NCI-H2227 (cell line): ENCODE data around the gene TTYH1.
"Not testable (repeated sequence)": the region's sequence is repeated elsewhere in the genome, so short reads cannot be mapped to it uniquely, and the experiment has no call there.

ENCODE experiments used
- DNase-seq: peaks from one replicate; lab custom pipeline; 2025; ENCODE audit not compliant: unreplicated experiment; lab: John Stamatoyannopoulos, UW

TTYH1 gene

DNA sequence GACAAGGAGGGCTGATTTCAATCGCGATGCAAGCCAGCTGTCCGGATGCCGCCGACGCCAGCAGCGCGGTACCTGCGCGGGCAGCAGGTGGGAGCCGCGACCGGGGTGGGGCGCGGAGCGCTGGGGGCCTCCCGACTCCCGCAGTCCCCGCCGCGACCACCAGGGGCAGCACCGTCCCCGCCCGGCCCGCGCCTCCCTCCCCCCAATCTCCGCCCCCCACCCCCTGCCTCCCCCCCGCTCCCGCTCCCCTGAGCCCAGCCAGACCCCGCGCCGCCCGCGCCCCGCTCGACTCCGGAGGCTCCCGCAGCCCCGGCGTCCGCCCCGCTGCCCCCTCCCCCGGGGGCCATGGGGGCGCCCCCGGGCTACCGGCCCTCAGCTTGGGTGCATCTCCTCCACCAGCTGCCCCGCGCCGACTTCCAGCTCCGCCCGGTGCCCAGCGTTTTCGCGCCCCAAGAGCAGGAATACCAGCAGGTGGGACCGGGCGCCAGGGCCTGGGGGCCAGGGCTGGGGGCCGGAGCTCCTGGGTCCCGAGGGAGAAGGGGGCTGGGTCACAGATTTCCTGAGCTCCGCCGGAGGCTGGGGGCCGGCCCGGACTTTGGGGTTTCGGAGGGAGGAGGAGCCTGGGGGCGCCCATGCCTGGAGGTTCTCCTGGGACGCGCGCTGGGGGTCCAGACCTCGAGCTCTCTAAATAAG lies at the start of gene TTYH1:
TTYH1 (plus strand) TSS at position 257 of the 693 bp plus-strand sequence; CDS start at position 346, 89 bp downstream.
- DNase-seq = peak; percentile 74

DNA sequence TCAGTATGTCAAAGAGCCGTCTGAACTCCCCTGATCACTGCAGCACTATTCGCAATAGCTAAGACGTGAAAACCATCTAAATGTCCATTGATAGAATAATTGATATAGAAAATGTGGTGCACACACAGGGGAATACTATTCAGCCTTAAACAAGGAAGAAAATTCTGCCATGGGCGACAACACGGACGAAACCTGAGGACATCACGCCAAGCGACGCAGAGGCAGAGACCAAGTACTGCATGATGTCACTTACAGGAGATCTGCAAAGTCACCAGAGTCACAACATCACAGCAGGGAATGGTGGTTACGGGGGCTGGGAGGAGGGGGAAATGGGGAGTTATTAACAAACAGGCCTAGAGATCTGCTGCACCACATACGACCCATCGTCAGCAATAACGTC lies 49.5 kb upstream of the TTYH1 start:
- not testable (repeated sequence) for DNase-seq

DNA sequence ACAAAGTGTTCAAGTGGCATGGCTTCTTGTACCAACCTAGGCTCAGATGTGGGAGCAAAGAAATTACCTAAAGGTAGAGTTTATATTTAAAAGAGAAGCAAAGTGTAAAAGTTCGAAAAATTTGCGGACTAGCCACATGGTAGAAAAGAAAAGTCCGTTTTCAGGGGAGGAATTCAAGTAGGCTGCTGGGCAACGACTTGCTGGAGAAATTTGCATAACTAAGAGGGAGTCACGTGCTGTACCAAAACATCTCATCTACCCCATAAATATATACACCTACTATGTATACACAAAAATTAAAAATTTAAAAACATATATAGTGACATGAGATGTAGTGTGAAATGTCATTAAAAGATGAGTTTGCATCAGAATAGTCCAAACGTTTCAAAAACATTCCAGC lies 48.5 kb upstream of the TTYH1 start:
- DNase-seq = no peak

DNA sequence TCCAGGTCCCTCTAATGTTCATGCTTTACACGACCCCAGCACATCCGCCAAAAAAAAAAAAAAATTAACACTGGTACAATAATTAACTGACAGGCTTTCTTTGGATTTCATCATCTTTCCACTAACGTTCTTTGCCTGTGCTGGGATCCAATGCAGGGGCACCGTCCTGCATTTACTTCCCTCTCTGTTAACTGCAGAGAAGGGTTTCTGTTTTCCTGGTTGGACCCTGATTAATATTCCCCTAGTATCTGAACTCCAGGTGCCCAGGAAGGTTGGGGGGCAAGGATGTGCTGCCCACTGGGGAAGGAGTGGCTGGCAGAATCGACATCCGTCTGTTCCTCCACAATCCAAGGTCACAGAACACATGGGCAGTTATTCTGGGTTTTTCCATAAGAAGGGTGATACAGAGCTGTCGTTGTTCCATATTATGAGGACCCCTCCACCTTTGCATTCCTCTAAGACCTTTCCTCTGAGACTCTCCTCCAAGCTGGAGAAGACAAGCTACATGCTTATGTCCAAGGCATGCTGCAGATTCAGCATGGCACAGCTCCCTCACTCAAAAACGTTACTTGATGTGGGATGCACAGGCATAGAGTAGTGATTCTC lies 46.1 kb upstream of the TTYH1 start:
- no peak for DNase-seq

DNA sequence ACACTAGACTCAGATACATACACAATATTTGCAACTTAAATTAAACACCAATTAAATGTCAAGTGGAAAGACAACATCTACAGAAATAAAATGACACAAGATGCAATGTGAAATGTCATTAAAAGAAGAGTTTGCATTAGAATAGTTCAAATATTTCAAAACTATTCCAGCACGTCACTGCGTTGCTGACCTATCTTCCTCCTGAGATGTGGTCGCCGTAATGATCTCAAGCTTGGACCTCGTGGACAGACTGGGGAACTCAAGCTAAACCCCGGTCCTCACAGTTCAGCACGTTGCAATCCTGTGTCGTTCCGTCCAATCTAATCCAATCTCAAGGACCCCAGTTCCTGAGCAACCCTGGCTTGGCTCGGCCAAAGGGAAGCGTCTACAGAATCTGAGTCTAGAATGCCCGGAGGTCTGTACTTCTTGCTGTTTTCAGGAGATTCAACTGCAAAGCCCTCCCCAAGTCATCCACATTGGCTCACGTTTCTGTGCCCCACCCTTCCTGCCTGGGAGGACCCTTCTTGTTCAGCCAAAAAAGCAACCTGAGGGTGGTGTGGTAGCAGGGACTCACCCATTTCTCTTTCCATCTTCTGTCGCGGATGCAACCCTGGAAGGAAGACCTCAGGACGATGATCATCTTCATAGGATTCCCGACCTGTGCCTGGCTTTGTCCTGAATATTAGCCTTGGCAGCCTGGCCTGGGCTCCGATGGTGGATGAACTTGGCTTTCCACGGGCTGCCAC lies 45.4 kb upstream of the TTYH1 start:
- not testable (repeated sequence) for DNase-seq

DNA sequence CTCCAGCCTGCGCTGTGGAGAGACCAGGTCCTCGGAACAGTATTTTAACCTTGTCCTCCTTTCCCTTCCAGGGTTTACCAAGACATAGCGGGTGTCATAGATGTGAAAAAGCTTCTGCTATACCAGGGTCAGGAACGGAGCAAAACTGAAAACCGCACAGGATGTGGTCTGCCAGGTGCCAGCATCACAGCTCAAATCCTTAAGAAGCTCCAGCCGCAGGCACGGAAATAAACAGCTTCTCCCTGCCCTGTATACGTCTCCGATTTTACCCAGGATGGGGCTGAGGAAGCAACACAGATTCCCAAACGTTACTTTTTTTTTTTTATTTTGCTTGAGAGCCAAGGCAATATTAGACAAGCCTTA lies 44.8 kb upstream of the TTYH1 start:
- not testable (repeated sequence) for DNase-seq

DNA sequence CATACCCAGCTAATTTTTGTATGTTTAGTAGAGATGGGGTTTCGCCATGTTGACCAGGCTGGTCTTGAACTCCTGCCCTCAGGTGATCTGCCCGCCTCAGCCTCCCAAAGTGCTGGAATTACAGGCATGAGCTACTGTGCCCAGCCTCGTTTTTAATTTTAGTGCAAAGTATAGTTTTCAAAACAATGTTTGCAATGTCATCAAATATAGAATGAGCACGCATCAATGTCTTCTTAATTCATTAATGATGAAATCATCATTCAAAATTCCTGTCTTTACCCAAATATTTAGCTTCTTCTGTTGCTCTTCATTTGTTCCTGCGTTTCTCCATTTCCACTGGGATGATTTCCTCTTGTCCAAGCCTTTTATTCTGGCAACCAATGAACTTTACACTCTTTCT lies 43.8 kb upstream of the TTYH1 start:
- DNase-seq = not testable (repeated sequence)

DNA sequence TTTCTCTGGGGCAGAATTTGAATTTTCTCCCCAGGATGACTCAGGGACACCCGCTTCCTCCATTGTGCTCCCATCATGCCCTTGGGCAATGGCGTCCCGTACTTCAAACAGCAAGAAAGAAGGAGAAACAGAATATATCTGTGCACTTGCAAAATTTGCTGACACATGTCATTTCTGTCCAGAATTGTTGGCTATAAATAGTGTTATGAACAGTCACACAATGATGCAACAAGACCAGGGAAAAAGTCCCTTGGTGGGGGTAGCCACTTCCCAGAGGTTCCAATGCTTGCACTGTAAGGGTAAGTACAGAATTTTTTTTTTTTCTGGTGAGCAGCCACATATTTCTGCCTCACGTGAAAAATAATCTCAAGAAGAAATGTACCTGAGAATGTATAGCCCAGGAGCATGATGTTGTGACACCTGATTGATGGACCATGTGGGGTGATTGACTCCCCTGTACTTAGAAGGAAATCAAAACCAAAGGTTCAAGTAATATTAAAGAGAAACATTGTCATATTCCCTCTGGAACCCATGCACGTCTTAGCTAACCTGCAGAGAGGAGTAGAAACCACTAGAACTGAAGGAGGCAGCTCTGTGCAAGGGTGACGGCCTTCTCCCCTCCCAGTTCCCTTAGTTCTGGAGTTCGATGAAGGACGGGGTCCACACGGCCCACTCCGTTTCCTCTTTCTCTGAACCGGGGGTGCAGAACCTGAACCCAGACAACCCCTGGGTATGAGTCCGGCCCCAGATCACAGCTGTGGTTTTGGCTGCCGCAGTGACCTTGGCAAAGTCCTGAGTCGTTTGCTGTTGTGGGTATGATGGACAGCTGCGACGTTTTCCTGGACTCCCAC lies 41.3 kb upstream of the TTYH1 start:
- DNase-seq = no peak

DNA sequence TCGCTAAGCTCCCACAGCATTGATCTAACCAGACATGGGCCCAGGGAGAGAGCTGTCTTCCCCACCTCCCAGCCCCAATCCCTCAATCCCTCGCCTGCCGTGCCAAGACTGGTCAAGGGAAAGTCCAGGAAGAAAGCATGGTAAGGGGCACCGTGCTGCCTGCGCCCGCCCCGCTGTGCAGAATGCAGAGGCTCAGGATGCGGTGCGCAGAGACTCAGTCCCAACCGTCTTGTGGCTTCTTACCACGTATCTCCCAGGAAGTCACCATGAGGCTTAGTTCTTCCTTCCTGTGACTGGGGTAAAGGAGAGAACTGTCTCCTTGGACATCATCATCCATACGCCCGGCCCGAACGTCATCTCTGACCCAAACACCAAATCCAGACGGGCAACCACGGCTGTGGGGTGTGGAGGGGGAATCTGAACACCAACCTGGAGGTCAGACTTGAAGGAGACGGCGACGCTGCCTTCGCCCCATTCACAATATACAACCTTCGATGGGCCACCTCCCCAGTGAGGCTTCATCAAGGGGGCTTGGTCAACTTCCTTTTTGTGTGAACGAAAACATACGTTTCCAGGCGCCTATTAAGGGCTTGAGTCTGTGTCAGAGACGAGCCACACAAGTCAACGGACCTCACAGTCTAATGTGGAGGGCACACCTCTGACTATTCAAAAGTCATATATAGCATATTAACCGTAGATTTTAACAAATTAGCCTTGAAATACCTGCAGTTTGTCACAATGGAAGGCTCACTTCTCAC lies 39.9 kb upstream of the TTYH1 start:
- DNase-seq = not testable (repeated sequence)

DNA sequence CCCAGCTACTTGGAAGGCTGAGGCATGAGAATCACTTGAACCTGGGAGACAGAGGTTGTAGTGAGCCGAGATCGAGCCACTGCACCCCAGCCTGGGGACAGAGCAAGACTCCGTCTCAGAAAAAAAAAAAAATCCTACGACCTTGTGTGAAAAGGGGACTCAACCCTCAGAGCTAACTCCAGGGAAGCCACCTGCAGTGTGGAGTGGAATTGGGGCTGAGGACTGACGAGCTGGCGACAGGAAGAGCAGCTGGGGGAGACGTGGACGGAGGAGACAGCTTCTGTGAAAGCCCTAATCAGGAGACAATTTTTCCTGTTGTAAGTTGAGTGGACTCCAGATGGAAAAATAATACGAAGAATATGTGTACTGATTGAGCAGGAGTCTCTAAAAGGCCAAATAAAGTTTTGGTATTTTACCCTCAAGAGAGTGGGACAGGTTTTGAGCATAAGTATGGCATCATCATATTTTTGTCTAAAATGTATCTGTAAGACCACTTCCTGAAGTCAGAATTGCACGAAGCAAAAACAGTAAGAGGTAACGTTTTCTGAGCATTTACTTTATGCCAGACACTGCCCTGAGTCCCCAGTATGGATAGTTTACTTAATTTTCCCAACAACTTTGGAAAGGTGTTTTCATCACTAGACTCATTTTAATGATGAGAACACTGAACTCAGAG lies 38.5 kb upstream of the TTYH1 start:
- no peak for DNase-seq

DNA sequence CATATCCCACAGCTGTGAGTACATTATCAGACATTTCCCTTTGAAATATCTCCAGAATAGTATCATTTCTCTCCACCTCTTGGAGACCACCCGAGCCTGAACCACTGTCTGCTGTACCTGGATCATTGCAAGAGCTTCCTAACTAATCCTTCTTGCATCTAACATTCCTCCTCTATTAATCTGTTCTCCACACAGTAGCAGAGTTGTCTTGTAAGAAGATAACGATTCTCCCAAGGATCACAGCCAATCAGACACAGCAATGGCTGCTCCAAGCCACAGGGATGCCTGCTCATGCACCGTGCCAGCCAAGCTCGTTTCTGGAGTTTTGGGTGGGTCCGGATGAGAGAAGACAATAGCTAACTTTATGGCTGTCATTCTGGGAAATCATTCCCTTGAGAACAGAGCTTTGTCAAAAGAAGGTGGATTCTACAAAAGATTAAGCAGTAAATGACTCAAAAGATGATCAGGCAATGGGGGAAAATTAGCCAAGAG lies 36.0 kb upstream of the TTYH1 start:
- no peak for DNase-seq

DNA sequence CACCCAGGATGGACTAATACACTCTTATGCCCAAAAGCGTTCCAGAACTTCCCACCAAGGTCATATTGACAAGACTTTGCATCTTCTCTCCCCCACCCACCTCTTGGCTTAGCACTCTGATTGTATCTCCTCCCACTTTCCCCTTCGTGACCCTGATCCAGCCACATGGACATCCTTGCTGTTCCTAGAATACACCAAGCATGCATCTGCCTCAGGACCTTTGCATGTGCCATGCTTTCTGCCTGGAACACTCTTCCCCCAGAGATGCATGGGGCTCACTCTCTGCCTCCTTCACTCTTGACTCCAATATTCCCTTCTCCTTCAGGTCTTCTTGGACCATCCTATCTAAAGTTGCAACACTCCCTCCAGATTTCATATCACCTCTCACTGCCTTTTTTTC lies 34.4 kb upstream of the TTYH1 start:
- no peak for DNase-seq

DNA sequence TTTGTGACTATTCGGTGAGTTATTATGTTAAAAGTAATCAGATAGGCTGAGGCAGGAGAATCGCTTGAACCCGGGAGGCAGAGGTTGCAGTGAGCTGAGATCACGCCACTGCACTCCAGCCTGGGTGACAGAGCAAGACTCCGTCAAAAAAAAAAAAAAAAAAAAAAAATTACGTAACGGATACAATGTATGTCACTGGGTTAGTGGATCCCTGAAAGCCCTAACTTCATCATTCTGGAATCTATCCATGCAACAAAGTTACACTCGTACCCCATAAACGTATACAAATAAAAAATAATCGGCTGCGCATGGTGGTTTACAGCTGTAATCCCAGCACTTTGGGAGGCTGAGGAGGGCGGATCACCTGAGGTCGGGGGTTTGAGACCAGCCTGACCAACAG lies 33.2 kb upstream of the TTYH1 start:
- DNase-seq = not testable (repeated sequence)

DNA sequence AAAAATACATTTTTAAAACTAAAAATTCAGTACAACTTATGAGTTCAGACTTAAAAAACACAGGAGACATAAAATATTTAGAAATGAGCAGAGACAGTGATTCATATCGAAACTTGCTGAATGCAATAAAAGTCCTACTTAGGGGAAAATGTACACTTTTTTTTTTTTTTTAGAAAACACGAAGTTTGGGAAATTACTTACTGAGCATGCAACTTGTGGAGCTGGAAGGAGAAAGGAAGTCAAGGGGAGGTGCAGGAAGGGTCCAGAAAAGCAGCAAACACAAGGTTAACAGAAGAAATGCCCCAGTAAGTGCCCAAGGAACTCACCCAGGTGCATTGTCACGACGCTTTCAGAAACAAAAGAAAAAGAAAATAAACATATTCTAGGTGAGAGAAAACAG lies 31.9 kb upstream of the TTYH1 start:
- DNase-seq = no peak

DNA sequence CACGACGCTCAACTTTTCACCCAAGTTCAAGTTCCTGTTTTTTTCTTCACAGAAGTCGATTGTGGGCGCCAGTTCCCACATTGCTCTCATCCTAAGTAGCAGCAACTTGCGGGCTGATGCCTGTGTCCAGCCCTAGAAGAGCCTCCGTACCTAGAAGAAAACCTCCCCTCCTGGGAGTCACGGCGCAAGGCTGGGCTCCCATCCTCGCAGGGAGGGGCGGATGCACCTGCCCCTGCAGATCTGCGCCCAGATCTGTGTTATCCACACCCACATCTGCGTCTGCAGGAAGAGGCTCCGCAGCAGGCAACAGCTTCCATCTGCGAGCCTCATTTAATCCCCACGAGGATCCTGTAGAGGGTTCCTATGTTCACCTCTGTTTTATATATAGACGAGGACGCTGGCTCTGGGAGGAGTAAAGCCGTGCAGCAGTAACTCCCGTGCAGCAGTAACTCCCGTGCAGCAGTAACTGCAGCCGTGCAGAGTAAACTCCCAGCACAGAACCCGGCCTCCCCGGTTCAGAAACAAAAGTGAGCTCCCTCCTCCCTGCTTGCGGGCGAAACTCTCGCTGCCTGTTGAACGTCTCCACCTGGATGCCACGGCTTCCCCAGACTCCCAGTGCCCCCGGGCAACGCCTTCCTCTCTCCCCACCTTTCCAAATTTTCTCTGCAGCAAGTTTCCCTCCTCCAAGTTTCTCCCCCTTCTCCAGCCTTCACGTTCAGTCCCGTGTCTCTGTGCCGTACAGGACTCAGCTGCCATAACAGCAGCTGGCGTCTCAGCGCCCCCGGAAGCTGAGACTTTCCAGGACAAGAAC lies 27.1 kb upstream of the TTYH1 start:
- no peak for DNase-seq

DNA sequence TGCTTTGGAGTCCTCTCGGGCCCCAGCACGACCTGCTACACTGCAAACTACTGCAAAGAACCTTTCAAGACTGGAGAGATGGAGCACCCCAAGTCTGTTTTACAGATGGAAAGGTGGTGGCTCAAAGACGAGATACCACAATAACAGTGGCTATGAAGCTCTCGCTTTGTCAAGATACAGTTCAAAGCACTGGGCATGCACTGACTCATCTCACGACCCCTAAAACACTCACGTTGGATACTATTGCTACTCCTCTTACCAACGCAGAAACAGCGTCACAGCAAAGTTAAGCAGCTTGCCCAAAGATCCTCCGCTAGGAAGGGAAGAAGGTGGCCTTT lies 26.5 kb upstream of the TTYH1 start:
- no peak for DNase-seq

DNA sequence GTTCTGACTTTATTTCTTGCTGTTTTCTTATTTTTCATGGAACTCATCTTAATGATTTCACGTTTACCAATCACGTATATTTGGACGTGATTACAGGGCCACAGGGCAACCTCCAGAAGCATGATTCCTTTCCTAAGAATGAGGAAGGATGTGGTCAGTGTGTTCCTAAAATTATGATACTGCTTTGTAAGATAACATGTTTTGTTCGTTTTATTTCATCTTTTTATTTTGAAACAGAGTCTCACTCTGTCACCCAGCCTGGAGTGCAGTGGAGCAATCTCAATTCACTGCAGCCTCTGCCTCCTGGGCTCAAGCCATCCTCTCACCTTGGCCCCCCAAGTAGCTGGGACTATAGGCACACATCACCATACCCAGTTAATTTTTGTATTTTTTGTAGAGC lies 25.7 kb upstream of the TTYH1 start:
- DNase-seq = no peak

DNA sequence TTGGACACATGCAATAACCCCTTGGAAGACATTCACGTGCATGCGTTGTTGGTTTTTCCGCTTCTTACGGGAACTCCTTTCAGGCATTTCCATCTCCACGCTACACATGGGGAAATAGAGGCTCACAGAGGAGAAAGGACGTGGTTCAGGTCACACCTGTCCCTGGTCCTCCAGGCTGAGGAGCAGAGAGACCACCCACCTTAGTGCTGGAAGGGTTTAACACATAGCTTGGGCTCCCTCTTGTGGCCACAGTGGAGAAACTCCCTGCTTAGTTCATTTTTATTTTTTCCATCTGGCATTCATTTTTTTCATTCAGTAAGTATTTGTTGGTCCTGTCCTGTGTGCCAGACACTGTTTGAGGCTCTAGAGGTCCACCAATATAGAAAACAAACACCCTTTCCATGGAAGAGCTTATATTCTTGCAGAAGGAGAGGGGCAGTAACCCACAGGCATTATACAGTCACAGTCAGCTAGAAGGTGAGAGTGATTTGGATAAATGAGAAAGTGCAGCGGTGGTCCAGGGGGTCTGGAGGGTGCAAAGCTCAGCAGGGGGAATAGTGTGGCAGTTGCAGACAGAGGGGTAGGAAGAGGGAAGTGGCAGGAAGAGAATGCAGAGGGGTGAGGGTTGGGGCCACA lies 24.2 kb upstream of the TTYH1 start:
- DNase-seq = peak; percentile 89

DNA sequence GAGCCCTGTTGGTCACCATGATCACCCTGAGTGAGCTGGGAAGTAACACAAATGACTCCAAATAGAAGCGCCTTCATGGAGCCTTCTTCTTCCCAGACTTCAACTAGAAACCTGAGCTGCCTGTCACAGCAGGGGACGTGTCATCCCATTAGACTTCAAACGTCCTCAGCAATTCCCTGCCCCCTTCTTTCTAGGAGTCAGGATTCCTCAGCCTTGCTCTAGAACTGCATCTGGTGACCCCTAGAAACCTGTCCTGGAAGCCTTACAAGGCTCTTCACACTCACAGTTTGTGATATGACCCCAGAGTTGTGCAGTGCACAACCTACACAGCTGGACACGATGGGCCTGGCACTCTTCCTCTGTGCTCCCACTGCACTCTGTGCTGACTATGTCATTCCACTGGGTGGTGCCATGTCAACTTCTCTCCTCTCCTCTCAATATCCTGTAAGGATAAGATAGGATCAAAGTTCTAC lies 23.6 kb upstream of the TTYH1 start:
- DNase-seq = peak; percentile 87
